Gastrocnemius medialis (tissue), 4 donors: ENCODE measurements around the gene CHMP6. TPM values are rescaled to one million over a fixed set of nuclear protein-coding genes. Genes with fewer than 3 reads are reported as not detected.
"Not testable (repeated sequence)": the region's sequence is repeated elsewhere in the genome, so short reads cannot be mapped to it uniquely, and the experiment has no call there.

Experiments
- ATAC-seq, 2 donors: fragments of 150-250 bp; one replicate each; pipeline ENCODE4 v1.9.1; 2016
- DNase-seq, 2 donors: peaks; one replicate each; pipeline ENCODE4 v3.0.0-alpha.2; 2019
- H3K27ac ChIP-seq, 4 donors: fragments of 200-600 bp; sonication (generic); 1 replicate in 1 of 4; 2 replicates in 3 of 4; pipeline ENCODE4 v1.5.1; 2016 to 2018; ENCODE audit warnings: mild to moderate bottlenecking in 2 of 4, moderate library complexity in 1 of 4
- H3K27me3 ChIP-seq, 3 donors: fragments of 200-600 bp; sonication (generic) in 2 of 3; 1 replicate in 1 of 3; 2 replicates in 2 of 3; pipeline versions ENCODE4 v1.5.1 to v1.6.0; 2016 to 2019; ENCODE audit warnings: mild to moderate bottlenecking in 1 of 3, moderate library complexity in 1 of 3
- H3K36me3 ChIP-seq, 2 donors: fragments of 200-600 bp; sonication (generic) in 1 of 2; one replicate each; pipeline ENCODE4 v1.5.1; 2017 to 2018
- H3K4me1 ChIP-seq, 2 donors: fragments of 200-600 bp; sonication (generic) in 1 of 2; one replicate each; pipeline ENCODE4 v1.5.1; 2016 to 2017; ENCODE audit warnings: mild to moderate bottlenecking in 2 of 2
- H3K4me3 ChIP-seq, 4 donors: fragments of 200-600 bp; sonication (generic) in 3 of 4; 1 replicate in 1 of 4; 2 replicates in 3 of 4; pipeline ENCODE4 v1.5.1; 2016 to 2019; ENCODE audit warnings: mild to moderate bottlenecking in 2 of 4
- H3K9me3 ChIP-seq, 3 donors: fragments of 200-600 bp; sonication (generic) in 2 of 3; 1 replicate in 1 of 3; 2 replicates in 2 of 3; pipeline ENCODE4 v1.5.1; 2016 to 2019
- CTCF ChIP-seq, 5 experiments: fragments of 450-650 bp in 3 of 5; fragments of 200-600 bp in 2 of 5; sonication (generic) in 2 of 5; IDR thresholded peaks in 4 of 5; conservative IDR thresholded peaks in 1 of 5; 1 replicate in 4 of 5; 2 replicates in 1 of 5; pipeline ENCODE4 v1.5.1; 2016 to 2019; ENCODE audit warnings: antibody characterized with exemption in 5 of 5, mild to moderate bottlenecking in 3 of 5, moderate library complexity in 3 of 5
- POLR2A ChIP-seq, 2 donors: fragments of 450-650 bp; IDR thresholded peaks; one replicate each; pipeline ENCODE4 v1.6.1; 2017; ENCODE audit warnings: antibody characterized with exemption in 2 of 2, mild to moderate bottlenecking in 2 of 2, moderate library complexity in 2 of 2
- in situ Hi-C, 4 donors: fragments of 200-750 bp; cut with MboI; loops; one replicate each; pipeline versions ENCODE4 v1.15.0 to v1.8.0; 2017; ENCODE audit warnings: low sequenced_read_pairs in 4 of 4
- intact Hi-C: fragments of 100-400 bp; cut with DNase I; formaldehyde crosslinking; loops from one replicate; pipeline ENCODE4 v1.15.1; 2023; ENCODE audit warnings: low total_unique reads
- total RNA-seq, 4 donors: library from RNA; depleted of rRNA; stranded (reverse); fragments of >200 nt; gene quantifications; one replicate each; pipeline versions ENCODE4 v1.1.0 to v1.2.3, GENCODE V29; 2016

CHMP6 gene
- total RNA-seq, 4 donors from 2014 or later: 29.8 to 33.3 (median 33.0) TPM

- no peaks in the 10 kb centered on the region for H3K27me3 ChIP-seq
- intact Hi-C loops (no loop called here), in situ Hi-C loops (no loop called here)
- no peak overlapping the region for H3K4me3 ChIP-seq
- TF ChIP-seq POLR2A (IDR thresholded peaks at IDR 0.05) (no peak), CTCF (IDR thresholded peaks at IDR 0.05 in 4 of 5, conservative IDR thresholded peaks at IDR 0.05 in 1 of 5) (no peak)
- DNase-seq (no peak), ATAC-seq (no peak)
- H3K9me3 ChIP-seq: no peaks in the 10 kb centered on the region
- H3K36me3 ChIP-seq: no peaks in the 10 kb centered on the region
- H3K4me1 ChIP-seq: peaks cover 11 to 17% of the 10 kb centered on the region in 2 donors
- H3K27ac ChIP-seq: no peak overlapping the region
Measured at GRCh38 chr17:81012574-81013447, 21.2 kb downstream of the CHMP6 start.

- Histone ChIP-seq H3K9me3 (no peaks in the 10 kb centered on the region), H3K27me3 (no peaks in the 10 kb centered on the region), H3K4me1 (peaks cover 19 to 26% of the 10 kb centered on the region in 2 donors), H3K27ac (no peak overlapping the region), H3K36me3 (no peaks in the 10 kb centered on the region), H3K4me3 (no peak overlapping the region)
- in situ Hi-C loops (no loop called here), intact Hi-C loops (no loop called here)
- ATAC-seq: no peak
- TF ChIP-seq POLR2A (IDR thresholded peaks at IDR 0.05) (no peak), CTCF (IDR thresholded peaks at IDR 0.05 in 4 of 5, conservative IDR thresholded peaks at IDR 0.05 in 1 of 5) (no peak)
- DNase-seq: no peak
Measured at GRCh38 chr17:81013642-81014041, 22.0 kb downstream of the CHMP6 start.

GRCh38 chr17:81015136-81015535 lies 23.5 kb downstream of the CHMP6 start:
- peak overlapping the region in 3 of 4 donors; percentile 27 to 67 (median 29) for H3K27ac ChIP-seq
- no peaks in the 10 kb centered on the region for H3K27me3 ChIP-seq
- peaks cover 27 to 29% of the 10 kb centered on the region in 2 donors for H3K4me1 ChIP-seq
- DNase-seq: no peak
- no peaks in the 10 kb centered on the region for H3K9me3 ChIP-seq
- H3K4me3 ChIP-seq: no peak overlapping the region
- intact Hi-C loops: no loop called here
- TF ChIP-seq POLR2A (IDR thresholded peaks at IDR 0.05): no peak
- TF ChIP-seq CTCF (IDR thresholded peaks at IDR 0.05 in 4 of 5, conservative IDR thresholded peaks at IDR 0.05 in 1 of 5): no peak
- peak; percentile 60 to 73 for ATAC-seq
- no peaks in the 10 kb centered on the region for H3K36me3 ChIP-seq
- in situ Hi-C loops: loop anchor here in 1 of 4 donors (5.0 kb wide), 1 partner anchor 82 kb away; no protein-coding TSS in a partner anchor

GRCh38 chr17:81016575-81016974 lies 24.9 kb downstream of the CHMP6 start:
- TF ChIP-seq CTCF (IDR thresholded peaks at IDR 0.05 in 4 of 5, conservative IDR thresholded peaks at IDR 0.05 in 1 of 5): no peak
- TF ChIP-seq POLR2A (IDR thresholded peaks at IDR 0.05): no peak
- Histone ChIP-seq H3K9me3 (no peaks in the 10 kb centered on the region), H3K27ac (peak overlapping the region in 1 of 4 donors; percentile 67), H3K36me3 (no peaks in the 10 kb centered on the region), H3K4me1 (peaks cover 41 to 43% of the 10 kb centered on the region in 2 donors), H3K27me3 (no peaks in the 10 kb centered on the region), H3K4me3 (no peak overlapping the region)
- intact Hi-C loops: no loop called here
- in situ Hi-C loops: loop anchor here in 1 of 4 donors (5.0 kb wide), 1 partner anchor 81 kb away; no protein-coding TSS in a partner anchor
- no peak for ATAC-seq
- no peak for DNase-seq

GRCh38 chr17:81017330-81017729 lies 25.7 kb downstream of the CHMP6 start:
- H3K9me3 ChIP-seq, H3K4me3 ChIP-seq, H3K27me3 ChIP-seq, ATAC-seq, DNase-seq, intact Hi-C loops, H3K36me3 ChIP-seq: not testable (repeated sequence)
- Histone ChIP-seq H3K27ac (peak overlapping the region in 2 of 4 donors; percentile 64 to 79), H3K4me1 (peaks cover 45 to 46% of the 10 kb centered on the region in 2 donors)
- in situ Hi-C loops: loop anchor here in 1 of 4 donors (5.0 kb wide), 1 partner anchor 80 kb away; no protein-coding TSS in a partner anchor
